A549 treated with Hydrocortisone at 1 μM for 4 hours (cell line): ENCODE results near the gene SLC66A3. TPM values are rescaled to one million over a fixed set of nuclear protein-coding genes. Genes with fewer than 3 reads are reported as not detected.

ENCODE experiments used
- total RNA-seq: library from RNA; stranded (reverse); fragments of 200-300 nt; extraction: Qiagen RNA extraction; gene quantifications from 5 replicates; pipeline ENCODE4 v1.2.3, GENCODE V29; 2022

SLC66A3 gene
- total RNA-seq = 32.8 to 41.3 TPM (median 36.3 TPM) in 5 replicates

DNA sequence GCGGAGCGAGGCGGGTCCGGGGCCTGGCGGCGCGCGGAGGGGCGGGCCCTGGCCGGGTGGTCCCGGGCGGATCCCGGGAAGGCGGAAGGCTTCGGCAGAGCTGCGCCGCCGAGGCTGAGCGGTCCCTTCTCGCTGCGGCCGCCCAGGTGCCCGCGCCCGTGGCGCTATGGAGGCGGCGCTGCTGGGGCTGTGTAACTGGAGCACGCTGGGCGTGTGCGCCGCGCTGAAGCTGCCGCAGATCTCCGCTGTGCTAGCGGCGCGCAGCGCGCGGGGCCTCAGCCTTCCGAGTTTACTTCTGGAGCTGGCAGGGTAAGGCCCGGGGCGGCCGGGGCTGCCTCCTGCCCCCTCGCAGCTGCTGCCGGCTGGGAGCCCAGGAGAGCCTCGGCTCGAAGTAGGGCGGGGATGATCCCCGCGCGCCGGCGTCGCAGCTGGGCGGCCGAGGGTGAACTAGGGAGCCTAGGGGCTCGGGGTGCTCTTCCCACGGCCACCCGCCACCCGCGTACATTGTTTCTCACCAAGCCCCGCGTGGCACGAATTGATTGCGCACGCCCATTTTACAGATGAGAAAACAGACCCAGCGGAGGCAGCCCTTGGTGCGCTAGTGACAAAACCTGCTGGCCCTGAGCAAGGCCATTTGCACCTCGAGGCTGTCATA, at the start of gene SLC66A3:
SLC66A3 (plus strand) TSS at position 87 of the 655 bp plus-strand sequence; CDS start at position 167, 80 bp downstream.

Other genes with a start within 250 kb of the SLC66A3 start
- 21.4 to 40.2 TPM (median 30.3 TPM) in 5 replicates for gene KCNF1, start 243.5 kb upstream of the SLC66A3 start, total RNA-seq
- 18.8 to 33.9 TPM (median 24.8 TPM) in 5 replicates for gene ROCK2, start 189.2 kb downstream of the SLC66A3 start, total RNA-seq